ENCODE results near the gene SLC7A11.

DNA sequence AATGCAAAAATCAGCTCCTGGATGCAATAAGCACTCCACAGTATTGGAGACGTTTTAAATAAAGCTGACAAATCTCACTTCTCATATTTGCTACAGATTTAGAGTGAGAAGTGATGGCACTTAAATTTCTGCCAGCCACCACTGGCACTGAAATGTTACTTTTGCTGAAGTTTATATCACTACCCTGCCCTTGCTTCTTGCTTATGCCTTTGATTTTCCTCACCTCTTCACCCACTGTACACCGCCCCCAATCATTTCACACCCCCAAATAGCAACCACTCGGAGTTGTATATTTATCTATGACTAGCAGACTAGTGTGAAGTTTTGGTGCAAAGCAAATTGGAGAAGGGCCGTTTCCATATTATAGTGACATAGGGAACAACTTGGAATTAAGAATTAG, 19.9 kb upstream of the SLC7A11 start:
- TF ChIP-seq SIN3A (IDR thresholded peaks at IDR 0.05; ENCODE audit: low read depth, low read length) (no peak), HDGF (IDR thresholded peaks at IDR 0.05) (no peak), BHLHE40 (IDR thresholded peaks at IDR 0.05; ENCODE audit: borderline replicate concordance in 1 of 2, low read depth in 2 of 2, low read length in 1 of 2) (no peak), RCOR1 (conservative IDR thresholded peaks at IDR 0.05; ENCODE audit: low read depth, low read length) (no peak), RFX5 (IDR thresholded peaks at IDR 0.05; ENCODE audit: low read depth, low read length) (no peak), ZNF274 (IDR thresholded peaks at IDR 0.05; ENCODE audit: insufficient read depth, insufficient read length) (no peak)
- TF ChIP-seq, protein P1, sequence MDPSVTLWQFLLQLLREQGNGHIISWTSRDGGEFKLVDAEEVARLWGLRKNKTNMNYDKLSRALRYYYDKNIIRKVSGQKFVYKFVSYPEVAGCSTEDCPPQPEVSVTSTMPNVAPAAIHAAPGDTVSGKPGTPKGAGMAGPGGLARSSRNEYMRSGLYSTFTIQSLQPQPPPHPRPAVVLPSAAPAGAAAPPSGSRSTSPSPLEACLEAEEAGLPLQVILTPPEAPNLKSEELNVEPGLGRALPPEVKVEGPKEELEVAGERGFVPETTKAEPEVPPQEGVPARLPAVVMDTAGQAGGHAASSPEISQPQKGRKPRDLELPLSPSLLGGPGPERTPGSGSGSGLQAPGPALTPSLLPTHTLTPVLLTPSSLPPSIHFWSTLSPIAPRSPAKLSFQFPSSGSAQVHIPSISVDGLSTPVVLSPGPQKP (IDR thresholded peaks at IDR 0.05; ENCODE audit: low read depth, low read length) = no peak
- TF ChIP-seq, protein P2, sequence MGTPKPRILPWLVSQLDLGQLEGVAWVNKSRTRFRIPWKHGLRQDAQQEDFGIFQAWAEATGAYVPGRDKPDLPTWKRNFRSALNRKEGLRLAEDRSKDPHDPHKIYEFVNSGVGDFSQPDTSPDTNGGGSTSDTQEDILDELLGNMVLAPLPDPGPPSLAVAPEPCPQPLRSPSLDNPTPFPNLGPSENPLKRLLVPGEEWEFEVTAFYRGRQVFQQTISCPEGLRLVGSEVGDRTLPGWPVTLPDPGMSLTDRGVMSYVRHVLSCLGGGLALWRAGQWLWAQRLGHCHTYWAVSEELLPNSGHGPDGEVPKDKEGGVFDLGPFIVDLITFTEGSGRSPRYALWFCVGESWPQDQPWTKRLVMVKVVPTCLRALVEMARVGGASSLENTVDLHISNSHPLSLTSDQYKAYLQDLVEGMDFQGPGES (IDR thresholded peaks at IDR 0.05) = no peak
